HepG2 (cell line): ENCODE results near the gene CCS.

Experiments used
- ASH2L ChIP-seq: fragments of 300-600, 200-600 bp; sonication (generic); IDR thresholded peaks from 2 replicates; pipeline ENCODE4 v1.7.0; 2017; ENCODE audit warnings: low read depth, mild to moderate bottlenecking, moderate library complexity, mixed read lengths, low read length; ENCODE audit not compliant: insufficient read length
- CREB1 ChIP-seq, 2 experiments: fragments of 450-650 bp in 1 of 2; IDR thresholded peaks; 2 replicates each; pipeline ENCODE4 v1.6.1; 2016 to 2017; ENCODE audit warnings: control low read depth in 1 of 2, mild to moderate bottlenecking in 1 of 2, missing compliant biosample characterization in 1 of 2, missing genetic modification characterization in 1 of 2
- CTCF ChIP-seq: sonication (generic); formaldehyde crosslinking; IDR thresholded peaks from 2 replicates; pipeline ENCODE4 v1.5.0; 2020; ENCODE audit warnings: mild to moderate bottlenecking, missing genetic modification reagents, moderate library complexity
- ELF1 ChIP-seq: sonication (generic); formaldehyde crosslinking; IDR thresholded peaks from 2 replicates; pipeline ENCODE4 v1.4.0; 2020; ENCODE audit warnings: missing genetic modification reagents
- EZH2 ChIP-seq: conservative IDR thresholded peaks from 2 replicates; pipeline ENCODE4 v1.6.1; 2012; ENCODE audit warnings: mild to moderate bottlenecking, low read depth, low read length, moderate library complexity
- ISX ChIP-seq: sonication (generic); formaldehyde crosslinking; conservative IDR thresholded peaks from 2 replicates; pipeline ENCODE4 v1.5.0; 2020; ENCODE audit warnings: missing genetic modification reagents
- MYNN ChIP-seq: sonication (generic); formaldehyde crosslinking; IDR thresholded peaks from 2 replicates; pipeline ENCODE4 v1.4.0; 2020; ENCODE audit warnings: mild to moderate bottlenecking, low read depth, missing genetic modification reagents
- NCOR1 ChIP-seq: fragments of 200-600 bp; sonication (generic); IDR thresholded peaks from 2 replicates; pipeline ENCODE4 v1.7.0; 2017; ENCODE audit warnings: antibody characterized with exemption, low read length, borderline replicate concordance
- NKX3-1 ChIP-seq: sonication (generic); formaldehyde crosslinking; IDR thresholded peaks from 2 replicates; pipeline ENCODE4 v1.5.0; 2020; ENCODE audit warnings: missing genetic modification reagents
- ZC3H4 ChIP-seq: sonication (generic); formaldehyde crosslinking; IDR thresholded peaks from 2 replicates; pipeline ENCODE4 v1.4.0; 2020; ENCODE audit warnings: missing genetic modification reagents, borderline replicate concordance
- ZFP37 ChIP-seq: sonication (generic); formaldehyde crosslinking; IDR thresholded peaks from 2 replicates; pipeline ENCODE4 v1.4.0; 2020; ENCODE audit warnings: missing genetic modification reagents, borderline replicate concordance
- ZNF205 ChIP-seq: IDR thresholded peaks from 2 replicates; pipeline ENCODE4 v1.6.1; 2018; ENCODE audit warnings: missing biosample characterization, missing genetic modification reagents

- TF ChIP-seq CTCF (CRISPR knock-in tag) (no peak), ASH2L (no peak), EZH2 (no peak), ISX (no peak), NCOR1 (no peak), ZNF205 (no peak), ELF1 (CRISPR knock-in tag) (no peak), ZC3H4 (CRISPR knock-in tag) (no peak), CREB1 (IDR thresholded peaks at IDR 0.05) (no peak), CREB1 (CRISPR knock-in tag; IDR thresholded peaks at IDR 0.05) (no peak), NKX3-1 (CRISPR knock-in tag) (no peak), MYNN (CRISPR knock-in tag) (no peak), ZFP37 (no peak)
Observed at GRCh38 chr11:66653123-66653522, 60.1 kb downstream of the CCS start.
